ENCODE results near the gene NQO2. TPM values are rescaled to one million over a fixed set of nuclear protein-coding genes. Genes with fewer than 3 reads are reported as not detected.

Gene NQO2
- total RNA-seq, 1 donor from 2014 or later, result 28.1 TPM

- H3K4me1 Mint-ChIP-seq (ENCODE audit: low read depth, unreplicated experiment), result peaks cover 18% of the 10 kb centered on the region
- DNase-seq, result no peak
- H3K9me3 Mint-ChIP-seq (ENCODE audit: unreplicated experiment), result peaks cover 12% of the 10 kb centered on the region
- H3K27me3 Mint-ChIP-seq (ENCODE audit: unreplicated experiment), result peaks cover 9% of the 10 kb centered on the region
- H3K36me3 Mint-ChIP-seq (ENCODE audit: unreplicated experiment), result no peaks in the 10 kb centered on the region
- peak overlapping the region; percentile 95 for H3K4me3 Mint-ChIP-seq (ENCODE audit: unreplicated experiment)
- peak overlapping the region; percentile 100 for H3K27ac Mint-ChIP-seq (ENCODE audit: unreplicated experiment)
- no peak for TF ChIP-seq CTCF (IDR thresholded peaks at IDR 0.05; ENCODE audit: partially characterized antibody, unreplicated experiment)
Measured at GRCh38 chr6:2990248-2990931, 9.3 kb upstream of the NQO2 start.

GRCh38 chr6:2990932-2991506 lies 8.7 kb upstream of the NQO2 start:
- H3K4me1 Mint-ChIP-seq (ENCODE audit: low read depth, unreplicated experiment), result peaks cover 18% of the 10 kb centered on the region
- peak overlapping the region; percentile 95 for H3K4me3 Mint-ChIP-seq (ENCODE audit: unreplicated experiment)
- no peak for TF ChIP-seq CTCF (IDR thresholded peaks at IDR 0.05; ENCODE audit: partially characterized antibody, unreplicated experiment)
- peaks cover 12% of the 10 kb centered on the region for H3K9me3 Mint-ChIP-seq (ENCODE audit: unreplicated experiment)
- peak overlapping the region; percentile 100 for H3K27ac Mint-ChIP-seq (ENCODE audit: unreplicated experiment)
- peaks cover 12% of the 10 kb centered on the region for H3K27me3 Mint-ChIP-seq (ENCODE audit: unreplicated experiment)
- no peak for DNase-seq
- H3K36me3 Mint-ChIP-seq (ENCODE audit: unreplicated experiment), result no peaks in the 10 kb centered on the region

GRCh38 chr6:2992330-2992979 lies 7.2 kb upstream of the NQO2 start:
- H3K9me3 Mint-ChIP-seq (ENCODE audit: unreplicated experiment), result peaks cover 12% of the 10 kb centered on the region
- H3K4me3 Mint-ChIP-seq (ENCODE audit: unreplicated experiment), result no peak overlapping the region
- peaks cover 16% of the 10 kb centered on the region for H3K4me1 Mint-ChIP-seq (ENCODE audit: low read depth, unreplicated experiment)
- no peak for TF ChIP-seq CTCF (IDR thresholded peaks at IDR 0.05; ENCODE audit: partially characterized antibody, unreplicated experiment)
- no peak overlapping the region for H3K27ac Mint-ChIP-seq (ENCODE audit: unreplicated experiment)
- peaks cover 12% of the 10 kb centered on the region for H3K27me3 Mint-ChIP-seq (ENCODE audit: unreplicated experiment)
- no peak for DNase-seq
- H3K36me3 Mint-ChIP-seq (ENCODE audit: unreplicated experiment), result no peaks in the 10 kb centered on the region

GRCh38 chr6:2993755-2994317 lies 5.9 kb upstream of the NQO2 start:
- Mint-ChIP-seq H3K9me3 (ENCODE audit: unreplicated experiment) (peaks cover 2% of the 10 kb centered on the region), H3K4me1 (ENCODE audit: low read depth, unreplicated experiment) (peaks cover 10% of the 10 kb centered on the region), H3K36me3 (ENCODE audit: unreplicated experiment) (no peaks in the 10 kb centered on the region), H3K27me3 (ENCODE audit: unreplicated experiment) (peaks cover 3% of the 10 kb centered on the region), H3K27ac (ENCODE audit: unreplicated experiment) (no peak overlapping the region), H3K4me3 (ENCODE audit: unreplicated experiment) (no peak overlapping the region)
- no peak for TF ChIP-seq CTCF (IDR thresholded peaks at IDR 0.05; ENCODE audit: partially characterized antibody, unreplicated experiment)
- DNase-seq, result no peak

All from glutamatergic neuron (in vitro differentiated cells).